SK-MEL-5 (cell line): ENCODE data around the gene ANO10. TPM values are rescaled to one million over a fixed set of nuclear protein-coding genes. Genes with fewer than 3 reads are reported as not detected.
A peak's percentile ranks its signal among the peaks of the same experiment; 100 is the strongest.

ENCODE experiments used
- DNase-seq: peaks from one replicate; pipeline ENCODE4 v3.0.0-alpha.2; 2016; ENCODE audit warnings: low read depth, low spot score
- in situ Hi-C: cut with HindIII; loops from 2 replicates; pipeline ENCODE4 v1.10.0; 2016; ENCODE audit warnings: low sequenced_read_pairs, high pct_unique_total_duplicates, low pct_unique_long_range_greater_than_20kb
- small RNA-seq, 2 experiments: library from RNA; depleted of rRNA; stranded (forward); fragments of <200 nt; gene quantifications; one replicate each; pipeline ENCODE3, GENCODE V24; 2014
- total RNA-seq: library from RNA; depleted of rRNA; stranded (reverse); fragments of >200 nt; shearing (Covaris generic); gene quantifications from 2 replicates; pipeline ENCODE4 v1.2.3, GENCODE V29; 2014; rRNA removed

Gene ANO10
- total RNA-seq, 1 experiment from 2014 or later: 16.1 TPM

DNA sequence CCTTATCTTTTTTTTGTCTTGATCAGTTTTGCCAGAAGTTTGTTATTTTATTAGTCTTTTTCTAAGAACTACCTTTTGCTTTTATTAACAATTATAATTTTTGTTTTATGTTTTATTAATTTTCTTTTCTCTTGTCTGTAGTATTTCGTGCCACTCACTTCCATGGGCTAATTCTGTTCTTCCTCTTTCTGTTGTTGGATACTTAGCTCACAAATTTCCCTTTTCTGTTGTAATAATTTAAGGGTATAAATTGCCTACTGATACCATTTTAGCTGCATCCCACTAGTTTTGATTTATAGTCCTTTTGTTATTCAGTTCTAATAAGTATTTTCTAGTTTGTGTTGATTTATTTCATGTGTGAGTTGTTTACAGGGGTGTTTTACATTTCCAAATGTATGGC, 286.8 kb downstream of the ANO10 start:
- in situ Hi-C loops: no loop called here
- no peak for DNase-seq

- DNase-seq: no peak
- in situ Hi-C loops: no loop called here
These were observed 290.4 kb downstream of the ANO10 start for GRCh38 chr3:43331381-43331780.

GRCh38 chr3:43330981-43331380, 290.8 kb downstream of the ANO10 start:
- DNase-seq: no peak
- in situ Hi-C loops: no loop called here

DNA sequence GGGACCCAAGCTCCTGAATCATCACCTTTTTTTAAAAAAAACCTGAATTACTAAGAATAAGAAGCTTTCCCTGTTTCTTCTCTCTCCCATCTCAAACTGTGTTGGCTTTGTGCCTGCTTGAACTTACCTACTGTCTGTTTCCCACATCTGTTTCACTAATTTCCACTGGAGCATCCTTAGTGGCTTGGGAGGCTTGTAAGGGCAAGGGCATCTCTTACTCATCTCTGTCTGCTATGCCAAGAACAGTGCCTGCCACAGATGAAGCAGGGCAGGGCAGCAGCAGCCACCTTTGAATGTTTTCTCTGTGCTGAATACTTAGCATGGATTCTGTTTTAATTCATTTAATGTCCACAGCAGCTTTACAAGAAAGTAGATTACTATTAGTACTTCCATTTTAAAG, 293.2 kb downstream of the ANO10 start:
- in situ Hi-C loops: no loop called here
- no peak for DNase-seq

GRCh38 chr3:43327582-43327979, 294.2 kb downstream of the ANO10 start:
- in situ Hi-C loops: no loop called here
- DNase-seq: no peak

DNA sequence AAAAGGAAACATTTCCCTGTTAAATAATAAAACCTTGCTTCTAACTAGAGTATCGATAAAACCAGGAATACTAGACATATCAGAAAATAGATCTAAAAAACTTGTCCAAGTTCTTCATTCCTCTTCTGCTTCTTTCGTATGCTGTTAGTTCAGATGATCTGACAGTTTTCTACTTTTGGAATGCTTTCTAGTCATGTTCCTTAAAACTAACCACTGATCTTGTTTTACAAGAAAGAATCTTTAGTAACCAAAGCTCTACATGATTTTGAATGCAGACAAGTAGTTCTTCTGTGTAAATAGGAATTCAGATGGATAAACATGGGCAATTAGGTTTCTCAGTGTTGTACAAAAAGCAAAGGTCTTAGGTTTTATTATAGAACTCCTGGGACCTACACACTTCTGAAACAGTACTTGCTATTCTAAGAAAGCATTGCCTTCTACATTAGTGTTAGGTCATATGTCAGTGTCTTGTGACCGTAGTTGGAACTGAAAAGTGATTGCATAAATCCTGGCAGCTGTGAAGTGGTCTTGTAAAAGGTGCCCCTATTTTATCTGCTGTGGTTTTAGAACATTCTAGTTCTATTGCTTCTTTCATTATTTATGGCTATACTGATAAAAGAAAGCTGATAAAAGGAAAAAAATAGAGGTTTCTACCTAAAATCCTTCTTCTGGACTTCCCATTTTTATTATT, 294.8 kb downstream of the ANO10 start:
- DNase-seq: peak; percentile 96
- in situ Hi-C loops: no loop called here

DNA sequence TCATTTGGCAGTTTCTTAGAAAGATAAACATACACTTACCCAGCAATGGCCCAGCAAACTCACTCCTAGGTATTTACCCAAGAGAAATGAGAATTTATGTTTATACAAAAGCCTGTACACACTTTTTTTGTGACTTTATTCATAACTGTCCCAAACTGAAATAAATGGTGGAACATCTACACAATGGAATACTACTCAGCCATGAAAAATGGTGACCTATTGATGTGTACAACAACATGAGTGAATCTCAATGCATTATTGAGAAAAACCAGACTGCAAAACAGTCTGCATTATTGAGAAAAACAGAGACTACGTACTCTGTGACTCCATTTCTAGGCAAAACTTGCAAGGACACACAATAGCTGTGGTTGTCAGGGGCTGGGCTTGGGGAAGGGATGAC, 298.3 kb downstream of the ANO10 start:
- in situ Hi-C loops: no loop called here
- no peak for DNase-seq

DNA sequence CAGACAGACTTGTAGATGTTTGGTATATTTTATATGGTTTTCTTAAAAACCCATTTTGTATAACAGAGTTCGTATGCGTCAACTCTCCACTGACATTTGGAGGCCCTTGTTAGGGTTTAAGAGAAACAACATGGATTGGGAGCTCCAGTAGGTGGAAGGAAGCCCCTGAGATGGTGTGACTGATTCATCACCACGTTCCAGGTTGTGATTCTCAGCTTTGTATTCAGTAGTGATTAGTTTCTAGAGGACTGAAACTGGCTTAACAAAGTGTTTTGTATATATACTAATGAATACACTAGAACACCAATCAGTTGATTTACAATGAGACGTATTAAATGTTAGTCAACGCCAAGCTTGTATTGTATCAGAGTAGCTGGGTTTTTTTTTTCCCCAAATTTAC, 301.5 kb downstream of the ANO10 start:
- no peak for DNase-seq
- in situ Hi-C loops: no loop called here

DNA sequence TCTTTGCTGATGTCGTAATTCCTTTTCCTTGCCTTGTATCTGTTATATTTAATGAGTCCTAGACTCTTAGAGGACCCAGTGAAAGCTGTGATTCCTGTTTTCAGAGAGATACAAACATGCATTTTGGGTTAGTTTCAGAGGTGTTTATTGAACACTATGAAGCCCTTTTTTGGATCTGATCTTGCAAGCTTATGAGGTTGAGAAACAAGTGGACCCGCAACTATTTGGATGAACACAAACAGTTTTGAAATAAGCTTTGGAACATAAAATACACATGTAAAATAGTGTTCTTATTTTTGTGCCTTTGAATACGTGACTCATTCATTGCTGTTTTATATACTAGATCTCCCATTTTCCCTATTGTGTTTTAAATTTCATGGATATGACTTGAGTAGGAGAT, 302.0 kb downstream of the ANO10 start:
- DNase-seq: no peak
- in situ Hi-C loops: no loop called here

- in situ Hi-C loops: no loop called here
- DNase-seq: no peak
These were observed 302.4 kb downstream of the ANO10 start for GRCh38 chr3:43319376-43319775.

- in situ Hi-C loops: no loop called here
- no peak for DNase-seq
These were observed 304.1 kb downstream of the ANO10 start for GRCh38 chr3:43317461-43318316.

- in situ Hi-C loops: no loop called here
- DNase-seq: no peak
These were observed 304.9 kb downstream of the ANO10 start for GRCh38 chr3:43316783-43317460.

Small RNA genes within 50 kb of the gene (small RNA-seq; reads per million reads assigned to genes)
- gene RF00019: 0 reads per million in 2 experiments

Other genes with a start within 250 kb of the ANO10 start
- 17.5 and 19.8 TPM in 2 replicates for gene ABHD5, start 68.9 kb upstream of the ANO10 start, total RNA-seq